ENCODE measurements around the gene TWIST1.
A peak's percentile ranks its signal among the peaks of the same experiment; 100 is the strongest.

TWIST1 gene

DNA sequence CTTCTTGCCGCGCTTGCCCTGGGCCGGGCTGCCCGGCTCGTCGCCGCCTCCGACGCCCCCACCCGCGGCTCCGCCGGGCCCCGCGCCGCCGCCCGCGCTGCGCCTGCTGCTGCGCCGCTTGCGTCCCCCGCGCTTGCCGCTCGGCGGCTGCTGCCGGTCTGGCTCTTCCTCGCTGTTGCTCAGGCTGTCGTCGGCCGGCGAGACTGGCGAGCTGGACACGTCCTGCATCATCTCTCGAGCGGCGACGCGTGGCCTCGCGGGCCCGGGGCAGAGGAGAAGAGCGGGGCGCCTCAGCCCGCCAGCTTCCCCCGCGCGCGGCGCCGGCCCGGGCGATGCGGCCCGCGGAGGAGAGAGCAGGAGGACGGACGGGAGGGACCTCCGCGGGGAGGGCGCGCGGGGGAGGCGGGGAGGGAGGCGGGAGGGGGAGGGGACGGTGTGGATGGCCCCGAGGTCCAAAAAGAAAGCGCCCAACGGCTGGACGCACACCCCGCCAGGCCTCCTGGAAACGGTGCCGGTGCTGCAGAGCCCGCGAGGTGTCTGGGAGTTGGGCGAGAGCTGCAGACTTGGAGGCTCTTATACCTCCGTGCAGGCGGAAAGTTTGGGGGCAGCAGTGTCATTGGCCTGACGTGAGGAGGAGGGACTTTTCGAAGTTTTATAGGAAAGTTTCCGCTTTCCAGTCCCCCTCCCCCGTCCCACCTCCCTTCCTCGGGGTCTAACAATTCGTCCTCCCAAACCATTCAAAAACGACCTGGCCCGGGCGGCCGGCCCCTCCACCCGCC is at the start of gene TWIST1:
TSS of gene TWIST1 (minus strand) at position 546 of the 779 bp plus-strand sequence. CDS start at position 231, 315 bp downstream.
- no peak for DNase-seq

DNA sequence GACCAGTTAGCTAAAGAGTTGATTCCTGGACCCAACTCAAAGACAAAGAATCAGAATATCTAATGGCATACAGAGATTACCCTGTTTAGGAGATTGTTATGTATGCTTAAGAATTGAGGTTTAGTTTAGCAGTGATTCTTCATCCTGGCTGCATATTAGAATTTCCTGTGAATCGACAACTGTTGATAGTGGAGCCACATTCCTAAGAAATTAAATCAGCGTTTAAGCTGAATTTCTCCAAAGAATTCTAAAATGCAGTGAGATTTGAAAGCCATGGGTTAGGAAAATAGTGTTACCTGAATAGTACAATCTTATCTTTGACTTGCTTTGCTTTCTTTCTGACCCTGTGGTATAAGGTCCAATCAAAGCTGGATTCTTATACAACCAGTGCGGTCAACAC is 44.2 kb upstream of the TWIST1 start:
- no peak for DNase-seq

DNA sequence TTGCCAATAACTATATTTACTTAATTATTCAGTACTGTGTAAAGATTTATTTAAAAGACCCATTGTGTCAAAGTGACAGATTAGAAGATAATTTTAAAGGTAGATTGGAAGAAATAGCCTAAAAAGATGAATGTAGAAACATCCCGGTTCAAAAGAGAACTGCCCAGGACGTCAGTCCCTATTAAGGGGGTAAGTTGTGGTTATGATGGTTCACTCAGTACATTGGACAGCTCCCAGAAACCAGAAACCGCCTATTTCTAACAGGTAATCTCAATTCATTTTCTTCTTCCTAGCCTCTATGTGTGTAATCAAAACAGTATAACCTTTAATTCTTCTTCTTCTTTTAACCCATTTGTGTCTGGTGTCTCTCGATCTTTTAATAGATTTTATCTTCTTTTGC is 29.3 kb upstream of the TWIST1 start:
- no peak for DNase-seq

- no peak for DNase-seq
These were observed 28.1 kb upstream of the TWIST1 start for GRCh38 chr7:19145434-19146115.

- DNase-seq, result no peak
These were observed 27.4 kb upstream of the TWIST1 start, which contains the start of gene FERD3L for GRCh38 chr7:19144661-19145433. FERD3L (minus strand) TSS chr7:19145421; CDS start chr7:19145362, 59 bp downstream.

DNA sequence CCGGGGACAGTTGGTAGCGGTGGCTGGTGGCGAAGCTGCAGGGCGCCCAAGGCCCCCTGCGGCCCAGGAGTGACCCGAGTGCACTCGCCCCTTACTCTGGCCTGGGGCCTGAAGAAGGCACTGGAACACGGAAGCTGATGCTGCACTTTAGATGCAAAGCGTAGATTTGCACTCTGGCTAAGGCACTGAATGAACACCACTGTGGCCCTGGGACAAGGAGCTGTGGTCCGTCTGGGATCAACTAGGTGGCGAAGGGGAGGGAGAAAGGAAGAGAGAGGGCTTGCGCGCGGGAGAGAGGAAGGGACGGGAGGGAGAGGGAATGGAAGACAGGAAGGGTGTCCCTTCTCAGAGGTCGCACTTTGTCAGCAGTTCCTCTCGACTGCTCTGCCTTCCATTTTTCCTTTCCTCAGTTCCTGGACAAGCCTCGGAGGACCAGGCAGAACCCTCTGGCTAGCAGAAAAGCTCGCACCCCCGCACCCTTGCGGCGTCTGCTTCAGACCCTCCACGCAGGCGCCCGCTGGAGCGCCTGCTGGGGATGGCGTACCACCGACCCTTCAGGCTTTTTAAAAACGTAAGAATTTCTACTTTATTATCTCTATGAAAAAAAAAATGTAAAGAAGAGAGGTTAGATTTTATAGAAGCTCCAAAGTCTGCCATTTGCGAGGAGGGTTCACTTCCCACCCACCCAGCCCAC is 26.6 kb upstream of the TWIST1 start:
- no peak for DNase-seq

DNA sequence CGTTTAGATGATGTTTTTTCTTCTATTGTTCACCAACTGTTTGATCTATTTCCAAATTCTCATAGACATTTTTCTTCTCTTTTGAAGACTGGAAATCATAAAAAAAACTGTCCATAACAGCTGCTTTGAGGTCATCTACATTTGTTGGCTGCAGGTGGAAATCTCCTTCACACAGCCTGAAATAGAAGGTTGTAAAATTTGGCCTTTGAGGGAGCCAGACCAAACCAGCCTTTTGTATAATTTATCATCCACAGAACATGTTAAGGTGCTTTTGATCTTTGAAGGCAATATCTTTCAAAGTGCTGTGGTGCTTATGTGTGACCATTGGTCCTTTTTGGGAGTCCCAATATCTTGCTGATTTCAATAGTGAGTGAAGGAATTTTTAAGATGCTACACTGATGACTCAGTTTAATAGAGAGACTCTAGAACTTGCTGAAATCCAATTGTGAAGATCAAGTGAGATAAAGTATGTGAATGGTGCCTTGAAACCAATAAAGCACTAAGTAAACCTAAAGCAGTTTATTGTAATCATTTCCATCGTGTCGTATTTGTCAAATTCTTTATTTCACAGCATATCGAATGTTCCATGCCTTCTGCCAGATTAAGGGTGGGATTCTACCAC is 22.4 kb upstream of the TWIST1 start:
- DNase-seq, result no peak

- DNase-seq, result no peak
These were observed 16.4 kb upstream of the TWIST1 start for GRCh38 chr7:19133886-19134285.

DNA sequence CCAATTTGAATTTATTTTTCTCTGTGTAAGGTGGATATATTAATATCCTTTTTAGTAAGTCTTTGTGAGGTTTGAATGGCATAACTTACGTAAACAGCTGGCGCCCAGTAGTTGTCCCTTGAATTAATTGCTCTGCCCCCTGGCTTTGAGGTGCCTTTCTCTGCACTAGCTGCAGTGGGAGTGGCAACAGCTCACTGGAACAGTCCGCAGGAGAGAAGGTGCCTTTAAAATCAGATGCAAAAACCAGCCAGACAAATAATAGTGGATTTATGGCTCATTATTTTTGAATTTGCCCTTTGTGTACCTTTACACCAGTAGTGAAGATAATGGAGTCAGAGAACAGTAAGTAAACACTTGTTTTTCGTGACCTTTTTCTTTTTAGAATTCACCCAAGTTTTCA is 16.0 kb upstream of the TWIST1 start:
- DNase-seq, result no peak

DNA sequence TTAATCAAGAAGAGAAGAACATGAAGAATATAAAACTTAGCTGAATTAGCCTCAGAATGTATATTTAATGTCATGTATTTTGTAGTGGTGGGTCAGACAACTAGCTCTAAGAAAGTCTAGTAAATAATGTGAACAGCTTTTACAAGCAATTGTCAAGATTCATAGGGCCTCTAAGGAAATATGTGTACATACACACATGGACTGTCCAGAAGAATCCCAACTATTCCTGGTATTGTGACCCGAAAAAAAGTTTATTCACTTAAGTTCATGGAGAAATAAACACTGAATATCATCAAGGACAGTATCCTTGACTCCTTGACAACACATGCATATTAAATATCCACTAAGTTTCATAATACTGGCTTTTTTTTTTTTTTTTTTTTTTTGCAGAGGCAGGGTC is 11.4 kb upstream of the TWIST1 start:
- DNase-seq, result no peak

- peak; percentile 24 for DNase-seq
These were observed 4.6 kb upstream of the TWIST1 start for GRCh38 chr7:19121977-19122588.

- no peak for DNase-seq
These were observed 2.5 kb upstream of the TWIST1 start for GRCh38 chr7:19119870-19120486.

- DNase-seq, result no peak
These were observed 1.9 kb upstream of the TWIST1 start for GRCh38 chr7:19119372-19119771.

DNA sequence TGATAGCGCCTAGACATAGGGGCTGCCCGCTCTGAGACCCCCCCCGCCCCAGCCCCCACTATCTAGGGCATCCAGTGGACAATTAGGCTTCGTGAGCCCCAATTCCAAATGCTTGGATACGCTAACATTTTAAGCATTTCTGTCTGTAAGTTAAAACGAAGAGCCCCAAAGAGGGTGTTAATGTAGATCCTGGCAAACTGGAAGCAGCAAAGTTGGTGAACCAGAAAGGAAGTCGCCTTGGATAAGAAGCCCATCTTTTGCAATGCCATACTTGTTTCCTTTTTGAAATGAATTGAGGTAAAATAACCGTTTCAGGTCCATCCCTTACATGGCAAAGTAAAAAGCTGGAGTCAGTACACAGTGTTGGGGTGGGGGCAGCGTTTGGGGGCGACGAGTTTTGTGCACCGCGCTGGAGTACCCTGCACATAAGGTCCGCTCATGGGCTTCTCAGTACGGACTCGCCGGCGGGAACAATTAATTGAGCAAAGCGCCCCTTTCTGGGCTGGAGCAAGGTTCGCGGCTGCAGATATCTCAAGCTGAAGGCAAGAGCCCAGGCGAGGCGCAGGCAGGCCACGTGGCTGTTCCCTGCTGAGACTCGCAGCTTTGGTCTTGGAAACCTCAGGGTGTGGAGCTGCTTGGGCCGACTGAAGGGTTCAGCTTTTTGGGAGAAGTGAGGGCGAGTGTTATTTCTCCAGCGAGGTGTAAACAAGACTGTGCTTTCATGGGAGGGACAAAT is 1.4 kb upstream of the TWIST1 start:
- no peak for DNase-seq

GRCh38 chr7:19117870-19118608 is 603 bp upstream of the TWIST1 start:
- DNase-seq, result no peak

DNA sequence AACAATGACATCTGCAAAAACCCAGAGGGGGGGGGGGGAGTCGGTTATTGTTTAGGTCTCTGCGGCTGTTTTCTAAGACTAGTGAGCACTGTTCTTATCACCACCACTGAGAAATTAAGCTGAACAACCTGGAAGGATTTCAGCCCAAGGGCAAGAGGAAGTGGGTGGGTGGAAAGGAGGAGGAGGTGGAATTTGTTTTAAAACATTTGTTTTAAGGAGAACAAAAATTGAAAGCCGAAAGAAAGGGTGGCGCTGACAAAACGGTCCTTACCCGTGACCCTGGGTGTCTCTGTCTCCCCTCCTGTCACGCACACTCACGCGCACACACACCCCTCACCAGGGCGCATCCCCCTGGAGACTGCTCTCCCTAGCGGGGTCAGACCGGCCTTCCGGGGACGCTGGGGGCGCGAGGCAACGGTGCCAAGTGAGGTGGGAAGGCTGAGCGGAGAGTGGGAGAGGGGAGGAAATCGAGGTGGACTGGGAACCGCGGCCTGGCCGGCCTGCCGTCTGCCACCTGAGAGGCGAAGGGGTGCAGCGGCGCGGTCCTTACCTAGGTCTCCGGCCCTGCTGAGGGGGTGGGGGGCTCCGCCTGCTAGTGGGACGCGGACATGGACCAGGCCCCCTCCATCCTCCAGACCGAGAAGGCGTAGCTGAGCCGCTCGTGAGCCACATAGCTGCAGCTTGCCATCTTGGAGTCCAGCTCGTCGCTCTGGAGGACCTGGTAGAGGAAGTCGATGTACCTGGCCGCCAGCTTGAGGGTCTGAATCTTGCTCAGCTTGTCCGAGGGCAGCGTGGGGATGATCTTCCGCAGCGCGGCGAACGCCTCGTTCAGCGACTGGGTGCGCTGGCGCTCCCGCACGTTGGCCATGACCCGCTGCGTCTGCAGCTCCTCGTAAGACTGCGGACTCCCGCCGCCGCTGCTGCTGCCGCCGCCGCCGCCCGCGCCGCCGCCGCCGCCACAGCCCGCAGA is 1.0 kb downstream of the TWIST1 start:
- no peak for DNase-seq

DNA sequence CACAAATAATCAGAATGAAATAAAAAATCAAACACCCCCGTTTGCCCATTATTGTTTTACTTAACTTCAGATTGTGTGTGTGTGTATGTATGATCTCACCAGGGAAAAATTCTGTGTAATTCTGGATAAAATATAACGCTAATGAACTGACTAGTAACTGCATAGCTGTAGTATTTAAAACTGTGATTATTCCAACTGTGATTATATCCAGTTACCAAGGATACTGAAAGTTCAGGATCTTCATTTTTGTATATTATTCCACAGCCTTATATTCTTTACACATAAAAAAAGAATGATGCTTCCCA is 2.9 kb downstream of the TWIST1 start:
- DNase-seq, result no peak

GRCh38 chr7:19113855-19114550 is 3.4 kb downstream of the TWIST1 start:
- no peak for DNase-seq

- no peak for DNase-seq
These were observed 4.5 kb downstream of the TWIST1 start for GRCh38 chr7:19113002-19113350.
